Neuronal stem cell (in vitro differentiated cells): ENCODE data around the gene TBC1D22A.

ENCODE experiments used
- DNase-seq: peaks from one replicate; pipeline ENCODE4 v3.0.0-alpha.2; 2013; ENCODE audit warnings: low spot score
- H2AFZ ChIP-seq: one replicate; pipeline ENCODE4 v1.6.1; 2013; ENCODE audit warnings: mild to moderate bottlenecking, low read length, inconsistent platforms
- H2AK5ac ChIP-seq: 2 replicates; pipeline ENCODE4 v1.6.1; 2013; ENCODE audit warnings: low read depth, mild to moderate bottlenecking, inconsistent platforms, low read length, moderate library complexity, mixed read lengths
- H2BK120ac ChIP-seq: 2 replicates; pipeline ENCODE4 v1.6.1; 2013; ENCODE audit warnings: low read depth, mild to moderate bottlenecking, inconsistent platforms, low read length, moderate library complexity, mixed read lengths
- H2BK12ac ChIP-seq: one replicate; pipeline ENCODE4 v1.6.1; 2013; ENCODE audit warnings: low read length, inconsistent platforms
- H2BK15ac ChIP-seq: 2 replicates; pipeline ENCODE4 v1.6.1; 2013; ENCODE audit warnings: mild to moderate bottlenecking, low read length, inconsistent platforms, mixed read lengths
- H2BK5ac ChIP-seq: one replicate; pipeline ENCODE4 v1.6.1; 2013; ENCODE audit warnings: inconsistent platforms, mild to moderate bottlenecking, low read length, moderate library complexity
- H3K14ac ChIP-seq: one replicate; pipeline ENCODE4 v1.6.1; 2013; ENCODE audit warnings: low read length, inconsistent platforms
- H3K18ac ChIP-seq: 2 replicates; pipeline ENCODE4 v1.6.1; 2013; ENCODE audit warnings: low read length, inconsistent platforms
- H3K23ac ChIP-seq: 2 replicates; pipeline ENCODE4 v1.6.1; 2013; ENCODE audit warnings: low read depth, mild to moderate bottlenecking, mixed read lengths, low read length, inconsistent platforms; ENCODE audit not compliant: poor library complexity
- H3K27ac ChIP-seq: replicated peaks from 3 replicates; pipeline ENCODE4 v1.5.1; 2013; ENCODE audit warnings: low read length, inconsistent platforms
- H3K27me3 ChIP-seq, 3 experiments: 2 replicates each; pipeline ENCODE4 v1.6.1; 2013; ENCODE audit warnings: low read length in 3 of 3, mild to moderate bottlenecking in 2 of 3, inconsistent platforms in 1 of 3, low read depth in 1 of 3, mixed read lengths in 1 of 3, moderate library complexity in 1 of 3; ENCODE audit not compliant: control insufficient read depth in 3 of 3, insufficient read depth in 3 of 3
- H3K36me3 ChIP-seq, 2 donors: replicated peaks in 1 of 2; 2 replicates each; pipeline ENCODE4 v1.6.1; 2013; ENCODE audit warnings: low read length in 2 of 2; ENCODE audit not compliant: control insufficient read depth in 2 of 2, insufficient read depth in 2 of 2
- H3K4ac ChIP-seq: 2 replicates; pipeline ENCODE4 v1.6.1; 2013; ENCODE audit warnings: inconsistent platforms, mild to moderate bottlenecking, low read length, moderate library complexity
- H3K4me1 ChIP-seq, 2 donors: 1 replicate in 1 of 2; 2 replicates in 1 of 2; pipeline ENCODE4 v1.6.1; 2013; ENCODE audit warnings: low read length in 2 of 2, low read depth in 1 of 2; ENCODE audit not compliant: control insufficient read depth in 2 of 2, insufficient read depth in 1 of 2
- H3K4me2 ChIP-seq: one replicate; pipeline ENCODE4 v1.6.1; 2013; ENCODE audit warnings: mild to moderate bottlenecking, low read length, inconsistent platforms; ENCODE audit not compliant: insufficient read depth, poor library complexity, severe bottlenecking
- H3K4me3 ChIP-seq, 2 donors: 2 replicates each; pipeline ENCODE4 v1.5.1; 2013; ENCODE audit warnings: low read length in 2 of 2, mild to moderate bottlenecking in 2 of 2, inconsistent platforms in 1 of 2, moderate library complexity in 1 of 2
- H3K79me1 ChIP-seq: one replicate; pipeline ENCODE4 v1.6.1; 2013; ENCODE audit warnings: low read depth, mild to moderate bottlenecking, inconsistent platforms, low read length, moderate library complexity
- H3K9ac ChIP-seq: one replicate; pipeline ENCODE4 v1.6.1; 2013; ENCODE audit warnings: mild to moderate bottlenecking, low read depth, low read length, inconsistent platforms; ENCODE audit not compliant: poor library complexity
- H3K9me3 ChIP-seq, 2 donors: replicated peaks in 1 of 2; 2 replicates each; pipeline versions ENCODE3 to v1.6.1; 2013; ENCODE audit warnings: low read length in 2 of 2, mild to moderate bottlenecking in 2 of 2, inconsistent platforms in 1 of 2, low read depth in 1 of 2, mixed read lengths in 1 of 2, moderate library complexity in 1 of 2; ENCODE audit not compliant: control insufficient read depth in 2 of 2, insufficient read depth in 1 of 2
- H4K8ac ChIP-seq: one replicate; pipeline ENCODE4 v1.6.1; 2013; ENCODE audit warnings: low read depth, mild to moderate bottlenecking, inconsistent platforms, low read length, moderate library complexity
- H4K91ac ChIP-seq: one replicate; pipeline ENCODE4 v1.6.1; 2013; ENCODE audit warnings: low read length, low read depth, mild to moderate bottlenecking, inconsistent platforms; ENCODE audit not compliant: poor library complexity
- WGBS, 2 donors: extraction: QIAGEN DNeasy Blood & Tissue Kit; methylation state at CpG; one replicate each; pipeline ENCODE4 v1.1.7; 2013; ENCODE audit warnings: missing lambda C conversion rate in 2 of 2, mixed read lengths in 1 of 2; ENCODE audit not compliant: insufficient read length in 2 of 2, insufficient replicate concordance in 1 of 2; ENCODE audit errors: extremely low coverage in 2 of 2; 5-methylcytosine and 5-hydroxymethylcytosine counted together

Gene TBC1D22A

DNA sequence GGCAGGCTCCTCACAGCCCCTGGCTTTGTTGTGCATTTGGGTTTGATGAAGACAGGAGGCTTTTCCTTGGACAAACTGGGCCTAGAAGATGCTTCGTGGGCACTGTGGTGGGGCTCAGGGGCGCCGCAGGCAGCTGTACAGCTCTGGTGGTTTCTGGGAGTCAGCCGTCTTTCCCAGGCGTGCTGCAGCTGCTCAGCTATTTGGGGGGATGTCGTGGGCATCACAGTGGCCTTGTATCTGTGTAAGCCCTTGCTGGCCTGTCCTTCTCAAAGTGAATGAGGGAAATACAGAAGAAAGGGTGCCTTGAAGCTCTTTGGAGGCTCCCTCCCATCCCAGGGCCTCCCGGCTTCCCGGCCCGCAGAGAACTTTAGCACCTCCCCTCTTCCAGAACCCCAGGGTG lies 89.5 kb downstream of the TBC1D22A start:
- no peak overlapping the region for H2BK5ac ChIP-seq
- no peak overlapping the region for H3K18ac ChIP-seq
- no peak overlapping the region for H3K23ac ChIP-seq
- no peak overlapping the region for H2AK5ac ChIP-seq
- H3K9me3 ChIP-seq, result no peaks in the 10 kb centered on the region
- peaks cover 0 to 2% of the 10 kb centered on the region in 2 donors for H3K4me1 ChIP-seq
- H3K14ac ChIP-seq, result no peak overlapping the region
- no peak overlapping the region for H3K27ac ChIP-seq
- H3K4me3 ChIP-seq, result no peak overlapping the region
- H3K36me3 ChIP-seq, result peaks cover 0 to 13% of the 10 kb centered on the region in 2 donors
- no peak overlapping the region for H3K9ac ChIP-seq
- H2BK120ac ChIP-seq, result no peak overlapping the region
- peaks cover 3% of the 10 kb centered on the region for H3K79me1 ChIP-seq
- no peak overlapping the region for H2BK15ac ChIP-seq
- H4K91ac ChIP-seq, result no peak overlapping the region
- H3K4me2 ChIP-seq, result no peak overlapping the region
- no peak overlapping the region for H2BK12ac ChIP-seq
- H3K4ac ChIP-seq, result no peak overlapping the region
- H4K8ac ChIP-seq, result no peak overlapping the region
- no peak overlapping the region for H2AFZ ChIP-seq
- no peak for DNase-seq
- no CpG with 5 or more reads among the region's 9 CpGs for WGBS, 2 donors
- H3K27me3 ChIP-seq, result no peaks in the 10 kb centered on the region

DNA sequence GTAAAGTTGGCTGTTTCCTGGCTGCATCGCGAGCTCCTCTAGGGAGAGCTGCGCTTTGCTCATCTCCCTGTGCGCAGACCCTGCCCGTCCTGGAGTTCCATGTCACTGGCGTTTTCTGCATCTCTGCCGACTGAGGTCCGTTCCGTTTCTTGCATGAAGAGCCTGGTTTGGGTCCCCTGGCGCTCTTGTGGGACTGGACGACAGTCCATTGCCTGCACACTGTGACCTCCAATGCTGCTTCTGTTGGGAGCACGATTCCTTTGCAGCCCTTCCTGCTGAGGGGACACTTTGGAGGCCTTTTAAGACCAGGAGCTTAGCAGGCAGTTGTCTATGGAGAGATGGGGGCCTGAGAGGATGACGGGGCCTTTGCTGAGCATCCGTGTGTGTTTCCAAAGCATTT lies 90.3 kb downstream of the TBC1D22A start:
- DNase-seq, result no peak

DNA sequence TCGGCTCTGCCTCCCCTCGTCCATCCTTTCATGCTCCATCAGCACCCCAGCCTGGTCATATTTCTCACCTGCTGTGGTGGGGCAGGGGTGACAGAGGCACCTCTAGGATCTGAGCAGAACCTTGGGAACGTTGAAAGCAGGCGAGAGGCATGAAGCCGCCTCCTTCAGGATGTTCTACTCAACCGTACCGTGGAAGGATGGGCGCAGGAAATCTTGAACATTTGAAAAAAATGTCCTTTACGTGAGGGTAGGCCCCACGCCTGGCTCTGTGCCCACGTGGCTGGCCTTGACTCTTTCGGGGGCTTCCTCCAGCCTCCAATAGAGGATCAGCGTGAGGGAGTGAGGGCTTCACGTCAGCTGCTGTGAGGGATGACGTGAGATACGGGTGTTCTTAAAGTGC lies 90.7 kb downstream of the TBC1D22A start:
- H2BK15ac ChIP-seq, result no peak overlapping the region
- no peak overlapping the region for H2BK12ac ChIP-seq
- peaks cover 3% of the 10 kb centered on the region for H3K79me1 ChIP-seq
- H3K18ac ChIP-seq, result no peak overlapping the region
- H2BK5ac ChIP-seq, result no peak overlapping the region
- peaks cover 0 to 2% of the 10 kb centered on the region in 2 donors for H3K4me1 ChIP-seq
- no peaks in the 10 kb centered on the region for H3K27me3 ChIP-seq
- H3K4me3 ChIP-seq, result no peak overlapping the region
- no peak overlapping the region for H4K91ac ChIP-seq
- H3K14ac ChIP-seq, result no peak overlapping the region
- H3K27ac ChIP-seq, result no peak overlapping the region
- no peak overlapping the region for H3K4ac ChIP-seq
- no peak overlapping the region for H3K4me2 ChIP-seq
- H3K9me3 ChIP-seq, result peaks cover 2% of the 10 kb centered on the region in 2 donors
- no peak overlapping the region for H2AK5ac ChIP-seq
- no peak for DNase-seq
- no CpG with 5 or more reads among the region's 16 CpGs for WGBS, 2 donors
- no peak overlapping the region for H3K23ac ChIP-seq
- no peak overlapping the region for H4K8ac ChIP-seq
- H2BK120ac ChIP-seq, result no peak overlapping the region
- H2AFZ ChIP-seq, result no peak overlapping the region
- H3K36me3 ChIP-seq, result peaks cover 0 to 12% of the 10 kb centered on the region in 2 donors
- no peak overlapping the region for H3K9ac ChIP-seq

More for the DNA sequence above, 90.3 kb downstream of the TBC1D22A start:
- no peaks in the 10 kb centered on the region for H3K27me3 ChIP-seq
- no peak overlapping the region for H3K9ac ChIP-seq
- no peak overlapping the region for H3K4me3 ChIP-seq
- peaks cover 0 to 2% of the 10 kb centered on the region in 2 donors for H3K4me1 ChIP-seq
- no peak overlapping the region for H2BK5ac ChIP-seq
- peaks cover 0 to under 1% of the 10 kb centered on the region in 2 donors for H3K9me3 ChIP-seq
- WGBS, 2 donors, result no CpG with 5 or more reads among the region's 14 CpGs
- H4K8ac ChIP-seq, result no peak overlapping the region
- H4K91ac ChIP-seq, result no peak overlapping the region
- H3K23ac ChIP-seq, result no peak overlapping the region
- H2BK12ac ChIP-seq, result no peak overlapping the region
- no peak overlapping the region for H2BK15ac ChIP-seq
- no peak overlapping the region for H3K27ac ChIP-seq
- H3K36me3 ChIP-seq, result peaks cover 0 to 12% of the 10 kb centered on the region in 2 donors
- H3K4ac ChIP-seq, result no peak overlapping the region
- H3K18ac ChIP-seq, result no peak overlapping the region
- no peak overlapping the region for H3K4me2 ChIP-seq
- H2BK120ac ChIP-seq, result no peak overlapping the region
- peaks cover 3% of the 10 kb centered on the region for H3K79me1 ChIP-seq
- no peak overlapping the region for H2AK5ac ChIP-seq
- H2AFZ ChIP-seq, result no peak overlapping the region
- no peak overlapping the region for H3K14ac ChIP-seq

- no peak overlapping the region for H3K4me2 ChIP-seq
- no peak overlapping the region for H4K8ac ChIP-seq
- no peaks in the 10 kb centered on the region for H3K27me3 ChIP-seq
- no peak overlapping the region for H3K14ac ChIP-seq
- no peak overlapping the region for H3K4me3 ChIP-seq
- peaks cover 0 to 2% of the 10 kb centered on the region in 2 donors for H3K4me1 ChIP-seq
- H2AFZ ChIP-seq, result no peak overlapping the region
- H3K18ac ChIP-seq, result no peak overlapping the region
- H2BK15ac ChIP-seq, result no peak overlapping the region
- no peak overlapping the region for H2AK5ac ChIP-seq
- no peak overlapping the region for H2BK12ac ChIP-seq
- H3K4ac ChIP-seq, result no peak overlapping the region
- H3K36me3 ChIP-seq, result peaks cover 0 to 8% of the 10 kb centered on the region in 2 donors
- no peak overlapping the region for H2BK120ac ChIP-seq
- H3K9me3 ChIP-seq, result peaks cover 2 to 8% of the 10 kb centered on the region in 2 donors
- H4K91ac ChIP-seq, result no peak overlapping the region
- H3K79me1 ChIP-seq, result peaks cover 3% of the 10 kb centered on the region
- no peak overlapping the region for H2BK5ac ChIP-seq
- no peak for DNase-seq
- H3K23ac ChIP-seq, result no peak overlapping the region
- no CpG with 5 or more reads among the region's 18 CpGs for WGBS, 2 donors
- no peak overlapping the region for H3K9ac ChIP-seq
- H3K27ac ChIP-seq, result no peak overlapping the region
Observed at GRCh38 chr22:46854125-46854870, 91.8 kb downstream of the TBC1D22A start.
